GM19023 (cell line): Measurements from ENCODE around the gene FYN.
"Not testable (repeated sequence)": the region's sequence is repeated elsewhere in the genome, so short reads cannot be mapped to it uniquely, and the experiment has no call there.

Source experiments
- ATAC-seq: cut with Tn5 transposase; IDR thresholded peaks from one replicate; pipeline ENCODE4 v1.9.1; 2021; ENCODE audit warnings: mild to moderate bottlenecking, moderate library complexity; ENCODE audit not compliant: unreplicated experiment

FYN gene

DNA sequence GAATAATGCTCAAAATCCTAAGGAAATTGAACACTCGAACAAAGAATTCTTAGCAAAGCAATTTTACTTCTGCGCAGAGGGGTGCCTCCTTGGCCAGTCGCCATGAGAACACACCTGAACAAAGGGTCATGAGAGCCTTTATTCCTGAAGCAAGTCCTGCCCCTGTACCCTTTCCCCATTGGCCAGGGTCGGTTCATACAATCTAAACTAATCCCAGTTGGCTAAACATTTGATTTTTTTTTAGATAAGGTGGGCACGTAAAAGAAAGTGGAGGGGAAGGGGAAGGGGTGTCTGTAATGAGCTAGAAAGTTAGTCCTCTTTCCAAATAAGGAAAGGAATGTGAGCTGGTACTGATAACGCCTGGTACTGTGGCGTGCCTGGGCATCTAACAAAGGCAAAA lies 37.9 kb downstream of the FYN start:
- not testable (repeated sequence) for ATAC-seq

DNA sequence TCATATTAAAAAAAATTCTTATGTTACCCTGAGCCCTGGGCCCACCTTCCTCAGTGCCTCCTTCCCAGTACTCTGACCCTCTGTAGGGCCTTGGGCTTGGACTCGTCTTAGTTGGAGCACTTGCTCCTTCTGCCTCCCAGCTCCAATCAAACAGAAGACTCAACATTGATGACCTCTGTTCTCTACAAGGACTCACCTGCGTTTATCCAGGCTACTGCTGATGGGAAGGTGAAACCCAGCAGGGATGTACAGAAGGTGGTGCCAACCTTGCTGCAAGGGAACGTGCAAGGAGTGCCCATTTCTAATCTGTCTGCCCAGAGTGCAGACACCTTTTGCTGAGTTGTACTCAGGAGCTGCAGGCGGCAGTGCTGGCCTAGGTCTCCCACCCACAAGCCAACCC lies 38.9 kb downstream of the FYN start:
- ATAC-seq: no peak

DNA sequence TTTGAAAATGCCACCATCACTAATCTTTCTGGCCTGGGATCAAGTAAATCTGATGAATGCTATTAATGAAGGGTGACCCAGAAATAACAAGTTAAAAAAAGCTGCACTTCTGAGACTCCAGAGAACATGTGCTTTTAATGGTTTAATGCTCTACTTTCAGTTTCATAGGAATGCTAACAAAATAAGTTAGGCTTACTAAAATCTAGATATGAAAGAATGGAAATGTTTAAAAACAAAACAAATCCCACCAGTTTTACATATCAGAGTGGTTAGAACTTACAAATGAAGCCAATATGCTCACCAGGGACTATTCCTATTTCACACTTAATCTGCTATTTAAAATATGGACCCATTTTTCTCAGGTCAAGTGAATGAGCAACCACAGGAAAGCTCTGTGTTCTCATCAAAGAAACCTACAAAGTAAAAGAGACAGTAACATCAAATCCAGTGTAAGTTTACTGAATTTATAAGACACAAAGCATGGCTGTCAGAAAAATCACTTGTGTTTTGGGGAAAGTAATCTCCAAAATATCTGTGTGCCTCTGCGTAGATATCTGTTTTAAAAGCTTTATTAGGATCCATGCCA lies 40.3 kb downstream of the FYN start:
- no peak for ATAC-seq

DNA sequence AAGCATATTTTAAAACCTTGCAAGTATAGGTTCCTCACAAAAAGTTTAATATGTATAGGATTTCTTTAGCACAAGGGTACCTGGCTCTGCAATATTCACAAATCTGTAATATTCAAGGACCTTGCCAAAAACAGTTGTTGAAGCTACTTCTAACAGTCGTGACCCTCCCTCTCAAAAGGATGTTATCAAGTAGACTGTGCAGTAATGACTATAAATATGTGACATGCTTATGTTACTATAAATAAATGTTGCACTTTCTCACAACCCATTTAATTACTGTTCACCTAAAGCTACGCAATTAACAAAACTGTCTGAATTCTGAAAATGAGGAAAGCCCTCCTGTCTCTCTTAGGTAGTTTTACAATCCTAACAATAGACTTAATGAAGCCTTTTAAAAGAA lies 41.8 kb downstream of the FYN start:
- no peak for ATAC-seq

DNA sequence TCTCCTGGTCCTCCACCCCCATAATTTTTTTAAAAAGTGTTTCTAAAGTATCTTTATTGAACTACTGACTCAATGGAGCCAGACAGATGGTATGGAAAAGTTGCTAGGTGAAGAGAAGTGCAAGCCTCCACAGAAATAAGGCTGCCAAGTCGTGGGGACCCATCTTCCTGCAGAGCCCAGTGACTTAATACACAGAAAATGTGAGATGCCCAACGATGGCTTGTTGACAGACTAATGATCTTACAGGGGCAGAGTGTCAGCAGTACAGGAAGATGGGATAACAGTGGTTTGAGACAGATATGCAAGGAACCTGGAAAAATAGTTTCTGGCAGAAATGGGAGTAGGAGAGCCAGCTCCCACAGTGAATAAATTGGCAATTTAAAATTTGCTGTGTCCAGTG lies 43.3 kb downstream of the FYN start:
- ATAC-seq: no peak

DNA sequence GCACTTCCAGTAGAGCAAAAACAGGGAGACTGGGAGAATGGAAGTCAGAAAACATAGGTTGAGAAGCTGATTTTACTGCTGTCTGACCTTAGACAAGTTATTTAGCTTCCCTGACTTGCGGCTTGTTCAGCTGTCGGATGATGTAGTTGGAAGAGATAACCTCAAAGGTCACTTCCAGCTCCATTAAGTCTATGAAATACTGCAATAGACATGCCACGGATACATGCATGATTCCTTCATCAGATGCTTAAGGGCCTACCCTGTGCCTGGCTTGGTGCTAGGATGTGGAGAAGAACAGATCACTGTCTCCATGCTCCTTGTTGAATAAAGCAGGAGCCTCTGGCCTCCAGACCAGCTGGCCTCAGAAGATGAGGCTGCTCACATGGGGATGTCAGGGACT lies 43.7 kb downstream of the FYN start:
- no peak for ATAC-seq

DNA sequence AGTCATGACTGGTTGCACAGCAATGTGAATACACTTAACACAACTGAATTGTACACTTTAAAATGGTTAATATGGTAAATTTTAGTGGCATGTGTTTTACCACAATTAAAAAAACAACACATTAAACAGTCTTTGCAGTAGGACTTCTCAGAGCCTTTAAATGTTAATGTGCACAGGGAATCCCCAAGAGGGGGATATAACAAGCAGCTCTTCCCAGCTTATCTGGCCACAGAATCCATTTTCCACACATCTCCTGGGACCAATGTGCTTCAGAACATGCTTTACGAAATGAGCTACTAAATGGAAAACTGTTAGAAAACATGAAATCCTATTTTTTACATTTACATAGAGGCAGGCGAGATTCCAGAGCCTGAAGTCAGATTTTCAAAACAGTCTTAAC lies 44.4 kb downstream of the FYN start:
- no peak for ATAC-seq

DNA sequence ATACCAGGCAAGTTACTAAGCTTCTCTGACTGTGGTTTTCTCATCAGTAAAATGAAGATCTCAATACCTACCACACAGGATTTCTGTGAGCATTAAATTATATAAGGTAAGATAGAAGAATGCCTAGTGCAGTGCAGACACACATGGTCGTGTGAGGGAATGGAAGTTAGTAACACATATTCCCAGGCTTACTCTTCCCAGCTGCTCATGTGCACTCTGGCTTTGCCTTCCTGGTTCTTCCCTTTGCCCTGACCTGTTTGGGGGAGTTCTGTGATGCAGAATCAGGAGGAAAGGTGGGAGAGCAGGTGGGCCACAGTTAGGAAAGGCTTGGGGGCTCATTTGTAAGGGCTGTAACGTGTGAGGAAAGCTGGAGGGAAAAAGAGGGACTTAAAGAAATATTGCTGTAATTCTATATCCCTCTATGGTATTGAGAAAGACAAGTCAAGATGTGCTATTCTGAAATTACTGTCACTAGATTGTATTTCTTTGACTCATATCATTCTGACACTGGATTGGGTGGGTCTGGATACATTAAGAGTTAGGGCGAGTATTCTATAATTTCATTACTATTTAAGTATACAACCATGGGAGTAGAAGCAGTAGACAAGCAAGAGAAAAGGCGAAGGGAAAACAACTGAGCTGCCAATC lies 47.7 kb downstream of the FYN start:
- ATAC-seq: no peak

DNA sequence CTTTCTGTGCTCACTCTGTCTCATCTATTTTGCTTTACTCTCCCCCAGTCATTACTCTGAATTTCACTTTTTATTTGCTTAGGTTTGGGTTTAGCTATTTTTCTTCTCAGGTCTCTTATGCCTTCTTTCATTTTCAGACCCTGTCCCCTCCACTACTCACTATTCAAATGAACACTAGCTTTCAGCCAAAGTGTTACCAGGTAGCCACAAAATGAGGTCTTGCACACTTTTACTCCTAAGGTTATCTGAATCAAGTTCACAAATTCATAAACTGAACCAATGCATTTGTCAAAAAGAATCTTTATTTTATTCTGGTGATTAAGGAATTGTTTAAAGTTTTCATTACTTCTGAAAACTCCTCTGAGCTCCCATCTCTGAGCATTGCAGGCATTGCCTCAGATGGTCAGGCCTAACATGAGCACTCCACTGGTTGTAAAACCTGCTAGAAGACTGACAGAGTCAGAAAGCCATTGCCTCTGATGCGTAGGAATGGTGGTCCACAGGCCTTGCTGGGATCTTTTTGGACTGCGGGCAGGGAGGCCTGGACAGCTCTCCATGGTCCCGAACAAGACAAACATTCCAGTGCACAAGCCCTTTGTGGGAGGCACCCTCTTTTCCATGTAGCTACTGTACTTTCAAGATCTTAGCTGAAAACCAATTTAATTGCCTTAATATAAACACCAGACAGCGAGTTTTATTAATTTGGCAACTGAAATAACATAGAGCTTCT lies 48.5 kb downstream of the FYN start:
- peak; percentile 92 for ATAC-seq

DNA sequence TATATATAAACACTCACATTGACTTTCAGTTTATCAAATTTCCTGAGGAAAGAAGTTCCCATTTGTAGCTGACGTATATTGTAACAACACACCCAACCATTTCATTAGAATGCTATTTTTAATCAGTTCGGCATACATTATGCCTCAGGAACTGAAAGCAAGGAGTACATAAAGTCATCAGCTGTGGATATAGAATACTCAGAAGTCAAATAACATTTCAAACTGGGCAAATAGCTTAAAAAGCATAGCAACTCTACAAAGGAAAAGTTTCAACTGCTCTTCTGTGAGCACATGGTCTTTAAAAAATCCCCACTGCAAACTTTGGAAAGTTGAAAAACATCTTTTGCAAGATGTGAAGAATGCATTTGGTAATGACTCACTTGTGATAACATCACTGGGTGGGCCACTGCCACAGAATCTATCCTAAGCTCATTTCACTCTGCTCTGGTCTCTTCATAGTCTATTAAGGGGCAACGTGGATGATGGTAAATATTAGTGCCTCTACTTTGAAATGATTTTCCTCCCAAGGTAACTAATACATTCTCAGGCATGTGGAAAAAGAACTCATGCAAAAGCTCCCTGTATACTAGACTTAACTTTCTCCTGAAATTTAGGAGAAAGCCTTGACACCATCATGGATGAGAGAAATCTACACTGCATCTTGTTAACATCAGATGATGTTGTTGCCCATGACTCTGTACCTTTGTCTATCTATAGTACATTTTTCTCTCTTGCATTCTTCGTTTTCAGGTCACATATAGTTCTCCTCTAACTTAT lies 49.2 kb downstream of the FYN start:
- ATAC-seq: no peak

DNA sequence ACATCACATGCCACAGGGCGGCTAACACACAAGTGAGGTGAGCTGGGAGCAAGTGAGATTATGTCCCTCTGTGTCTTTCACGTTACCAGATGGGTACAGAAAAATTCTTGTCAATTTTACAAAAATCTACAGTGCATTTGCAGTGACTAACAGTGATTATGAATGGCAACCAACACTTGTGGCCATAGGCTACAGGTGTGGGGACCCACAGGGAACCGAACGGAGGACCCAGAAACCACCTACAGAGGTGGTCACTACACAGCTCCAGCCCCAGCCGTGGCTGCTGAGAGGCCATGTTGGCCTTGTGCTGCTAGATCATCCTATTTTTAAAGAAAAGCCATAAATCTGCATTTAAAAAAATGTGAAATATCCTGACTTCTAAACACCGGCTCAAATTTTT lies 50.2 kb downstream of the FYN start:
- no peak for ATAC-seq

DNA sequence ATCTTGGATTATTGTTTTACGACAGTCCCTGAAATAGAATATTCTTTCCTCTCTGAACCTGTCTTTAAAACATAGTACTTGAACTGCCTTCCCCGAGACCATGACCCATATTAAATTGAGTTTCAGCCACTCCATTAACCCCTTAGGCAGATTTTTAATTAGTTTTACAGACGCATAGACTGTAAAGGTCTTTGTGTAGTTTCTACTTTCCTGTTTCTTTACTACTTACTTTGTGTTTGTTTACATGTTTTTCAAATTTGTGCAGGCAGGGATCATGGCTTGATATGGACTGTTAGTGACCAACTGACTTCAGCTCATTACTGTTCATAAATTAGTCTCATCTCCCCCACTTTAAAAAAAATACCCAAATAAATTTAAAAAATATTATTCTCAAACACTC lies 53.8 kb downstream of the FYN start:
- no peak for ATAC-seq

DNA sequence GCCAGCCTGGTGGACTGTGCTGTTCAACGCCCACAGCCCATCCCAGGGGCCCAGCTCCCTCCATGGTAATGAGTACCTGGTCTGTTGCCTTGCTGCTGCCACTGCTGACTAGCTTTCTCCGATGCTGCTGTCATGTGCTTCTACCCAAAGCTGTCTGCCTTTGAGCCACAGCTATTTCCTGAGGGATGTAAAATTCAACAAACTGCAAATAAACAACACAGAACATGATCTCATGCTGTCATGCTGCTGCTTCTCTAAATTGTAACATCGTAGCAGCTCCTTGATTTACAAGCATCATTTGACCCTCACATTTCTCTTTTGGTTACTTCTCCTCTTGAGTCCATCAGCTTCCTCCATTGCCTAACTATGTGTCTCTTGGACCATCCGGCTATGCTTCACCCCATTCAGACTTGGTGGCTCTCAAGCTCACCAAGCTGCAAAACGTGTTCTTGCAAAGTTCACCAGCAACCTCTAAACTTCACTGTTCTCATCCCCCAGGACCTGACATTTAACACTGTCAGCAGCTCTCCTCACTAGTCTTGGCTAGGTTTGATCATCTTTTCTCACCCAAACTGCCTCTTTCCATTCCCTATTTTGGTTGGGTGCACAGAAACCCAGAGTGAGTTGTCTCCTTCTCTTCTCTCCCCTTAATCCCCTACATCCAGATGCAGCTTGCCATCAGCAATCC lies 54.6 kb downstream of the FYN start:
- ATAC-seq: no peak

DNA sequence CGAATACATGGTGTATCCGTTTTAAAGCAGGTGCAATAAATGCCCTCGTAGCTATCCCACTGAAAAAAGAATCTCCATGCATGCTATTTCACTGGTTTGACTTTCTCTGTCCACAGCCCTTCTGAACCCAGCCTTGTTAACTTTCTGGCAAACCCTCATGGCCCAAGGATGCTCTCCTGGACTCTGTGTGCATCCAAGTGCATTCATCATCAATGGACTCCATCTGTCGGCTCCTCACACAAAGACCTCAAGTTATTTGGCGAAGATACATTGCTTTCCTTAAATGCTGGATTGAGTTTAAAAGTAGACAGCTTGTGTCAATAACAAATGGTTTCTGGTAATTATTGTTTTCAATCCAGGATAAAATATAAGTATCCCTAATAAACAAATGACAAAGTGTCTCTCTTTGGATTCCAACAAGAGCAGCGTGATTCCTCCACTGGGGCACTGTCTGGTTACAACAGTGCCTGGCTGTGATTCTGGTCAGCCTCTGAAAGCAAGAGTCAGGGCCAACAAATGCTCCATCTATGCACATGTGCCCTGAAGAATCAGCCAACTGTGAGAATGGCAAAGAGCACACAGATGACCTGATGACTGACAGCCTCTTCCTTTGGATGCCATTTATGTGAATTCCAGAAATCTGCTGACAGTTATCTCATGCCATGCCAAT lies 55.7 kb downstream of the FYN start:
- no peak for ATAC-seq

DNA sequence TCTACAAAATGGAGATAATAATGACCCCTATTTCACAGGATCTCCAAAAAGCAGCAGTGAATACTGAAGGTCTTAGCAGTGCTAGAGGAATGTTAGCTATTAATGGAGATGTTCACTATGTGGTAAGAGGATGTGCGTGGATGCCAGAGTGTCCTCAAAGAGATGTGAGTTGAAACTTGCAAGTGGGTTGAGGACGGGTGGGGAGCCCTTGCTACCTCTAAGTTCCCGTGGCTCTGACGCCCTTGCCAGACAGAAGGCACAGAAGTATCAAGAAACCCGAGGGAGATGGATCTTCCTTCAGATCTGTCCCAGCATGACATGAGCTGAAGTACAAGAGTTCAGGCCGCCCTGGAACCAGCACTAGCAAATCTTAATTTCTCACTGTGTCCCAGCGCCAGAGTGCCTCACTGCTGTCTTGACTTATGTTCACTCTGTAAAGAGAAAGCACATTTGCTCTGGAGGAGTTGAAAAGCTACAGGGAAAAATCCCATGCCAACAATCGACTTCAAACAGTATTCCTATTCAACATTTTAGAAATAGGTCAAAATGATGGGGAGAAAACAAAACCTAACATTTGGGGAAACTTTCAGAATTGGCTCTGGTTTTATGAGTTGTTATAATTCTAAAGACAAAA lies 59.5 kb downstream of the FYN start:
- ATAC-seq: no peak

DNA sequence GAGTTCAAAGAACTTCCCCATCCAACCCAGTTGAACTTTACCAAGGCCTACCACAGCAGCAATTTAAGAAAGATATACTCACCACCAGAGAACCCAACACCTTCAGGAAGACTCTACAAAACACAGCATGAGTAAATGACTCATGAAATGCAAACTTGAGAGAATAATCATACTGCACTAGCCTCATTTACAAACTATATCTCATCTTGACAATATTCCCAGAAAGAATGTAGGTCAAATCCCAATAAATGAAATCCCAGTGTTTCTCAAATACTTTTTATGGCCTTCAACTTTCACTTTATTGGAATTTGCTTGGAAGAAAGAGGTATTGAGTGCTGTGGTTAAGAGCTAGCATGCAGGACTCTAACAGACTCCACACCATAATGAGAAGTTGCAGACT lies 60.0 kb downstream of the FYN start:
- no peak for ATAC-seq

DNA sequence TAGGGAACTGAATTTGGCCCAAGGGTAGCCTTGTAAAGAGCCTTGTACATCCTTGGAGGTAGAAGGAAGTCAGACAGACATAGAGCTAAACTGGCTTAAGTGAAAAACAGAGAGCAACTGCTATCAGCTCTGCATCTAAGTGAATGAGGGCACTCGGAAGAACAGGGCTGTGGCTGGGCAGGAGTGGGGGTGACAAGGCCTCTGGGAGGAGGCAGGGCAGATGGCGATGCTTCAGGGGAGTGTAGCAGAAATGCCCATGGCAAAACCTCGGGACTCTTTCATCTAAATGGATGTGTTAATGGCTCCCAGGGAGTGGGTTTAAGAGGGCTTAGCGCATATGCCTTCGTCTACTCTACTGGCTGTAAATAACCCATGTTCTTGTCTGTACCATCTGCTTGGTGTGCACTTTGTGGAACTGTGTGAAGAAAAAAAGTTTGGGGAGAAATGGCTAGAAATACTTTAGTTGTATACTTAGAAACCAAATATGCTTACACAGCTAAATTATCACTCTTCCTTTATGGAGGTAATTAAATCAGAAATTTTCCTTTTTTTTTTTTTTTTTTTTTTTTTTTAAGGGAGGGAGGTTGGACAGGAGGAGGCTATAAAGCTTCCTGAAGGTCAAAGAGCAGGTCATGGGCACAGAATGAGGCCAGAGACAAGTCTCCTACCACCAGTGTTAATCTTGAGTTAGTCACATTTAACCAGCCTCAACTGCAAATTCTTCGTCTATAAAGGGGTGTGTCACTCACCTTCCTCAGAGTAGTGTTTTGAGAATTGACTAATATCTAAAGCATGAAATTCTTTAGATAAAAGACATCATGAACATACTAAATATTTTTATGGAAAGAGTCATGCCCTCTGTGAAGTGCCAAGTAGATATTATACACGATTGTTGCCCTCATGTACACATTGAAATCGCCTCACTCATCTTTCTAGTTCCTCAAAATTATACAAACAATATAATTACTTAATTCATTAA lies 60.9 kb downstream of the FYN start:
- no peak for ATAC-seq

DNA sequence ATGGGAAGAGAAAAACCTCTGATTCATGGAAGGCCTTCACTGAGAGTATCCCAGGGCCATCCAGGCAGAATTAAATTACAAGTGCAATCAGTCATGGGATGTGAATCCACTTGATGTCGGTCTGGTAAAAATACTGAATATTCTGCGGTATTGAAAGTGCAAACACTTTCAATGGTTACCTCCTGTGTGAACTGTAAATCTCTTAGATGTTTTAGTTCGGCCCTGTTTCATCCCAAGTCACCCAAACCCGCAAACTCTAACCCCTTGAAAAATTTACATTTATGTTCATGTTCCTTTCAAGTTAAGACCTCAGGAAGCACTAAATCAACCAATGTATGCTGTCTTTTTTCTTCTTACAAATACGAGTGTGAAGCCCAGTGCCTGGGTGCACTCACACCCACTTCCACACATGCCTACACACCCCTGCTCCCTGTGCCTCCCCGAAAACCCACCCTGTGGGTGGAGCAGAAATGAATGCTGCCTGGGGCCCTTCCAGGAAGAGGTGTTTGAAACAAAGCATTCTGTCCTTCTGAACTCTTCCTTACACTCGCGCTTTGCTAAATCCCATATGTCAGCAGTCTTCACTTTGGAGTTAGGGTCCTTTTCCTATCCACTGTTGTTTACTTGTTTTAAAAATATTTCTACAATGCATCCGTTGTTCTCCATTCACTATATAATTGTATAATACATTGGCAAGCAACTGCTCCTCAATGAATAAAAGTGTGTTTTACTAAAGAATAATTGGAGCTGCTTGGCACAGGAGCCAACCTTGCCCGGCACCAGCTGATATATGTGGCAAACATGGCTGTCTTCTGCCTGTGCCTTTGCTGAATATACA lies 62.7 kb downstream of the FYN start:
- ATAC-seq: no peak
